H1 (cell line): ENCODE measurements around the gene BRI3BP. TPM values are rescaled to one million over a fixed set of nuclear protein-coding genes. Genes with fewer than 3 reads are reported as not detected.

ENCODE experiments used
- ASH2L ChIP-seq: fragments of 200-600, 300-600 bp; sonication (generic); IDR thresholded peaks from one replicate; pipeline ENCODE4 v1.7.1; 2017; ENCODE audit warnings: low read length
- ATF3 ChIP-seq: IDR thresholded peaks from 2 replicates; pipeline ENCODE4 v1.6.1; 2011; ENCODE audit warnings: low read depth, mild to moderate bottlenecking, low read length; ENCODE audit not compliant: insufficient read depth
- CTCF ChIP-seq, 3 experiments: IDR thresholded peaks; 1 replicate in 2 of 3; 2 replicates in 1 of 3; pipeline versions ENCODE4 v1.5.1 to v1.6.1; 2011; ENCODE audit warnings: low read length in 3 of 3, mild to moderate bottlenecking in 3 of 3, inconsistent platforms in 2 of 3, low read depth in 1 of 3, moderate library complexity in 1 of 3; ENCODE audit not compliant: insufficient read depth in 1 of 3; ENCODE audit errors: control extremely low read depth in 1 of 3
- PHF8 ChIP-seq: fragments of 200-600 bp; sonication (generic); conservative IDR thresholded peaks from 2 replicates; pipeline ENCODE4 v1.7.1; 2012; ENCODE audit warnings: low read depth, mild to moderate bottlenecking, inconsistent platforms, low read length, moderate library complexity
- TCF12 ChIP-seq: IDR thresholded peaks from 2 replicates; pipeline ENCODE4 v1.6.1; 2011; ENCODE audit warnings: low read depth, mild to moderate bottlenecking, low read length
- polyA plus RNA-seq, 7 experiments: library from polyadenylated mRNA; depleted of rRNA in 3 of 7; stranded (reverse) in 5 of 7; unstranded in 2 of 7; fragments of >200 nt in 5 of 7; fragments of 200-250 nt in 2 of 7; gene quantifications; 1 replicate in 5 of 7; 2 replicates in 1 of 7; 4 replicates in 1 of 7; pipeline versions ENCODE4 v1.2.1 to v1.2.3, GENCODE V29; 2011 to 2013; ENCODE audit warnings: missing spikeins in 2 of 7, mixed read lengths in 2 of 7
- total RNA-seq: library from RNA; stranded (reverse); fragmentation: NEBNext Ultra II Directional; extraction: Animal tissue kit (Norgen Biotek cat#: 25700); gene quantifications from 2 replicates; pipeline ENCODE4 v1.2.1, GENCODE V29; 2021

The BRI3BP gene
- total and polyA plus RNA-seq, 2 of the 8 experiments (the other 6 are each of a cell fraction or from before 2014, with no cell fraction given), result 5.4 to 14.2 TPM

GRCh38 chr12:125055591-125055990 is 62.1 kb downstream of the BRI3BP start (continued):
- TF ChIP-seq CTCF (IDR thresholded peaks at IDR 0.05; ENCODE audit: control extremely low read depth in 1 of 3, insufficient read depth in 1 of 3, low read depth in 1 of 3, low read length in 3 of 3), result no peak
- TF ChIP-seq TCF12, result no peak
- TF ChIP-seq PHF8, result no peak
- no peak for TF ChIP-seq ASH2L
- TF ChIP-seq ATF3, result no peak
- TF ChIP-seq, all 59 proteins: peak for 0
